Effector memory CD4-positive, alpha-beta T cell (primary cell): ENCODE results near the gene GSTCD.
"Not testable (repeated sequence)": the region's sequence is repeated elsewhere in the genome, so short reads cannot be mapped to it uniquely, and the experiment has no call there.

Experiments
- DNase-seq, 3 donors: peaks; one replicate each; pipeline ENCODE4 v3.0.0-alpha.2; 2020
- H3K27ac ChIP-seq: 2 replicates; pipeline ENCODE4 v1.7.0; 2013; ENCODE audit warnings: mild to moderate bottlenecking, low read length, moderate library complexity; ENCODE audit not compliant: insufficient read depth, poor library complexity, severe bottlenecking
- H3K27me3 ChIP-seq: replicated peaks from 2 replicates; pipeline ENCODE4 v1.7.0; 2013; ENCODE audit warnings: mild to moderate bottlenecking, low read length; ENCODE audit not compliant: insufficient read depth, control insufficient read depth, poor library complexity, severe bottlenecking
- H3K36me3 ChIP-seq: 2 replicates; pipeline ENCODE4 v1.7.0; 2013; ENCODE audit warnings: mild to moderate bottlenecking, low read length, moderate library complexity; ENCODE audit not compliant: control insufficient read depth, insufficient read depth
- H3K4me1 ChIP-seq: 2 replicates; pipeline ENCODE4 v1.7.0; 2013; ENCODE audit warnings: low read length, mild to moderate bottlenecking; ENCODE audit not compliant: control insufficient read depth, insufficient read depth, poor library complexity, severe bottlenecking
- H3K4me3 ChIP-seq: 2 replicates; pipeline ENCODE4 v1.7.0; 2013; ENCODE audit warnings: low read length, low read depth, mild to moderate bottlenecking; ENCODE audit not compliant: insufficient read depth, poor library complexity, severe bottlenecking
- H3K9me3 ChIP-seq: 2 replicates; pipeline ENCODE4 v1.7.0; 2013; ENCODE audit warnings: mild to moderate bottlenecking, low read length, moderate library complexity; ENCODE audit not compliant: control insufficient read depth

GSTCD gene

DNA sequence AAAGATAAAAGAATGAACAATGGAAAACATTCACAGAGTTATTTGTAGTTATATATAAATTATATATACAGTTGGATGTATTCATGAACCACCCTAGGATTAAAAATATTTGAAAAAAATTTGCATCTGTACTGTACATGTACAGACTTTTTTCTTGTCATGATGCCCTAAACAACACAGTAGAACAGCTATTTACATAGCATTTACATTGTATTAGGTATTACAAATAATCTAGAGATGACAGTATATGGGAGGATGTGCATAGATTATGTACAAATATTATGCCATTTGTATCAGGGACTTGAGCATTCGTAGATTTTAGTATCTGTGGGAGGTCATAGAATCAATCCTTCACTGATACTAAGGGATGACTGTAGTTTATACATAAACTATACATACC, 44.8 kb downstream of the GSTCD start:
- H3K27me3 ChIP-seq = no peaks in the 10 kb centered on the region
- no peak for DNase-seq
- no peaks in the 10 kb centered on the region for H3K9me3 ChIP-seq
- no peaks in the 10 kb centered on the region for H3K36me3 ChIP-seq
- no peak overlapping the region for H3K27ac ChIP-seq
- no peaks in the 10 kb centered on the region for H3K4me1 ChIP-seq
- no peak overlapping the region for H3K4me3 ChIP-seq

DNA sequence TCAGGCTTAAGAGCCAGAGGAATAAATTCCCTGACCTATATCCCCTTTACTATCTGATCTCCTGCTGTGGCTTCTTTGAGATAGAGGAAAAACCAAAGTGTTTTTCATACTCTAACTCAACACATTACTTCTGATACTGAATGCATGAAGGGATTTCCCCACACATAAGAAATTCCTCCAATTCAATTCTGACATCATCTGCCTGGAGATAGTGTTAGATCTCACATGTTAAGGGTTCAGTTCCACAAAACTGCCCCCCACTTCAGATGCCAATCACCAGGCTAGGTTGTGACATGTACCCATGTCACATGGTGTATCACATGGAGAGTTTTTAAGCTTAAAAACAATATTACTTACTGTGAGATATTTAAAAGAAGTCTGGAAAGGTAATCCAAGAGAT, 46.8 kb downstream of the GSTCD start:
- H3K4me1 ChIP-seq = no peaks in the 10 kb centered on the region
- no peaks in the 10 kb centered on the region for H3K36me3 ChIP-seq
- no peak overlapping the region for H3K4me3 ChIP-seq
- H3K9me3 ChIP-seq = no peaks in the 10 kb centered on the region
- no peak for DNase-seq
- H3K27ac ChIP-seq = no peak overlapping the region
- no peaks in the 10 kb centered on the region for H3K27me3 ChIP-seq

DNA sequence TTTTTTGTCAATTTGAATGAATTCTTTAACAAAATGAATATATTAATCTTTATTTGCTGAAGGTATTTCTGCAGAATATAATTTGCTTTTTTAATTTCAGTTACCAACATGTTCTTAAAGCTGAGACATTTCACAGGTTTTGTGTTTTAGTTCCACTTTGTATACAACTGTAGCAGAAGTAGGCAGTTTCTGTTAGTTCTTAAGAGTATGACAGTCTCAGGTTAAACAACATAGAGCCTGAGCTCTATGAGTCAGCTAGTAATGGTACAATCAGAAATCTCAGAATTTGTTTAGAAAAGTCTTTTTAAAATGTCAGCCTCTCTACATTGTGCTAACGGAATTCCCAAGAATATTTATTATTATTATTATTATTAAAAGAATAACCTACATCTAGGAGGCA, 50.4 kb downstream of the GSTCD start:
- H3K4me3 ChIP-seq = no peak overlapping the region
- no peak overlapping the region for H3K27ac ChIP-seq
- no peaks in the 10 kb centered on the region for H3K36me3 ChIP-seq
- no peaks in the 10 kb centered on the region for H3K4me1 ChIP-seq
- H3K9me3 ChIP-seq = no peaks in the 10 kb centered on the region
- H3K27me3 ChIP-seq = no peaks in the 10 kb centered on the region
- DNase-seq = no peak

DNA sequence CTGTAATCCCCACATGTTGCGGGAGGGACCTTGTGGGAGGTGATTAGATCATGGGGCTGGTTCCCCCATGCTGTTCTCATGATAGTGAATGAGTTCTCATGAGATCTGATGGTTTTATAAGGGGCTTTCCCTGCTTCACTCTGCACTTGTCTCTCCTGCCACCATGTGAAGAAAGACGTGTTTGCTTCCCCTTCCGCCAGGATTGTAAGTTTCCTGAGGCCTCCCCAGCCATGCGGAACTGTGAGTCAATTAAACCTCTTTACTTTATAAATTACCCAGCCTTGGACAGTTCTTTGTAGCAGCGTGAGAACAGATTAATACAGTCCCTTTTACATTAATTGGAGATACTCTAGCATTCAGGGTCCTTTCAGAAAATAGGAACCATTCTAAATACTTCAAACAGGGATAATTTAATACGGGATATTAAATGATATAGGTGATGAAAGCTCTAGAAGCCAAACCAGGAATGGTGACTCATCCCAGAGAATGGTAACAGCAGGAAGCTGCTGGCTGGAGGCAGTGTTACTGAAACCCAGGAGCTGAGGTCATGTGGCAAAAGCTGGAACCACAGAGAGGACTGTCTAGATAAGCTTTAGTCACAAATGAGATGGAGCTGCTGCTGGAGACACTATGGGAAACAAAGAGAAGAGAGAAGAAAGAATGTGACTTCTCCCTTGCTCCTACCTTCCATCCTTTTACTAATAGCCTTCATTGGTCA, 57.3 kb downstream of the GSTCD start:
- Histone ChIP-seq H3K4me3 (no peak overlapping the region), H3K9me3 (no peaks in the 10 kb centered on the region), H3K36me3 (no peaks in the 10 kb centered on the region), H3K27me3 (no peaks in the 10 kb centered on the region), H3K27ac (no peak overlapping the region), H3K4me1 (no peaks in the 10 kb centered on the region)
- no peak for DNase-seq

DNA sequence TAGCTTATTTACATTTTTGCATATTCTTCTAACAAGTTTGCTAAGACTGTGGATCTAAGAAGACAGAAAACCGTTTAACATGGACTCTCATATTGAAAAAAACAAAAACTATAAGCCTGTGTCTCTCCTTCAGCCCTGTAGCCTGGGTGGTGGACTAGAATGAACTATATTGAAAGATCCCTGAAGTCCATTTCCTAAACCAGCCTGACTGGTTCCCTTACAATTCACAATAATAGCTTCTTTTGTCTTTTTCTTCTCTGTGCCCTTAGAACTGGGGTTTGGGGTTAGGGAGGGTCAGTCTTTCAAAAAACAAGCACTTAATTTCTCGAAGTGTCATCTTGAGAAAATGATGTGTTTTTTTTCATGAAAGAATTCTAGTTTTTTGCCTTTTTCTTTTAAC, 59.0 kb downstream of the GSTCD start:
- Histone ChIP-seq H3K4me1 (no peaks in the 10 kb centered on the region), H3K9me3 (no peaks in the 10 kb centered on the region), H3K36me3 (no peaks in the 10 kb centered on the region), H3K27ac (no peak overlapping the region), H3K27me3 (no peaks in the 10 kb centered on the region), H3K4me3 (no peak overlapping the region)
- DNase-seq = no peak

DNA sequence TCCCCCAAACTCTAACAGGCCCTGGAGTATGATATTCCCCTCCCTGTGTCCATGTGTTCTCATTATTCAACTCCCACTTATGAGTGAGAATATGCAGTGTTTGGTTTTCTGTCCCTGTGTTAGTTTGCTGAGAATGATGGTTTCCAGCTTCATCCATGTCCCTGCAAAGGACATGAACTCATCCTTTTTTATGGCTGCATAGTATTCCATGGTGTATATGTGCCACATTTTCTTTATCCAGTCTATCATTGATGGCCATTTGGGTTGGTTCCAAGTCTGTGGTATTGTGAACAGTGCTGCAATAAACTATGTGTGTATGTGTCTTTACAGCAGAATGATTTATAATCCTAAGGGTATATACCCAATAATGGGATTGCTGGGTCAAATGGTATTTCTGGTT, 61.9 kb downstream of the GSTCD start:
- not testable (repeated sequence) for H3K27me3 ChIP-seq, H3K4me1 ChIP-seq, DNase-seq, H3K36me3 ChIP-seq, H3K9me3 ChIP-seq, H3K4me3 ChIP-seq, H3K27ac ChIP-seq

DNA sequence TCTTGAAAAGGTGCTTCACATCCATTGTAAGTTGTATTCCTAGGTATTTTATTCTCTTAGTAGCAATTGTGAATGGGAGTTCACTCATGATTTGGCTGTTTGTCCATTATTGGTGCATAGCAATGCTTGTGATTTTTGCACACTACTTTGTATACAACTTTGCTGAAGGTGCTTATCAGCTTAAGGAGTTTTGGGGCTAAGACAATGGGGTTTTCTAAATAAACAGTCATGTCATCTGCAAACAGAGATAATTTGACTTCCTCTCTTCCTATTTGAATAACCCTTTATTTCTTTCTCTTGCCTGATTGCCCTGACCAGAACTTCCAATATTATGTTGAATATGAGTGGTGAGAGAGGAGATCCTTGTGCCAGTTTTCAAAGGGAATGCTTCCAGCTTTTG, 63.5 kb downstream of the GSTCD start:
- H3K9me3 ChIP-seq, H3K4me1 ChIP-seq, H3K36me3 ChIP-seq, H3K27me3 ChIP-seq, H3K27ac ChIP-seq, DNase-seq, H3K4me3 ChIP-seq: not testable (repeated sequence)

DNA sequence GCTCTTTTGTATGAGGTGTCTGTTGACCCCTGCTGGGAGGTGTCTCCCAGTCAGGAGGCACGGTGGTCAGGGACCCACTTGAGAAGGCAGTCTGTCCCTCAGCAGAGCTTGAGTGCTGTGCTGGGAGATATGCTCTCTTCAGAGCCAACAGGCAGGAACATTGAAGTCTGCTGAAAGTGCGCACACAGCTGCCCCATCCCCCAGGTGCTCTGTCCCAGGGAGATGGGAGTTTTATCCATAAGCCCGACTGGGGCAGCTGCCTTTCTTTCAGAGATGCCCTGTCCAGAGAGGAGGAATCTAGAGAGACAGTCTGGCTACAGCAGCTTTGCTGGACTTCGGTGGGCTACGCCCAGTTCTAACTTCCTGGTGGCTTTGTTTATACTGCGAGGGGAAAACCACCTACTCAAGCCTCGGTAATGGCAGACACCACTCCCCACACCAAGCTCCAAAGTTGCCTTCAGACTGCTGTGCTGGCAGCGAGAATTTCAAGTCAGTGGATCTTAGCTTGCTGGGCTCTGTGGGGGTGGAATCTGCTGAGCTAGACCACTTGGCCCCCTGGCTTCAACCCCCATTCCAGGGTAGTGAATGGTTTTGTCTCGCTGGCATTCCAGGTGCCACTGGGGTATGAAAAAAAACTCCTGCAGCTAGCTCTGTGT, 67.3 kb downstream of the GSTCD start:
- H3K27me3 ChIP-seq, H3K4me3 ChIP-seq, H3K36me3 ChIP-seq, H3K27ac ChIP-seq, DNase-seq, H3K4me1 ChIP-seq, H3K9me3 ChIP-seq: not testable (repeated sequence)

DNA sequence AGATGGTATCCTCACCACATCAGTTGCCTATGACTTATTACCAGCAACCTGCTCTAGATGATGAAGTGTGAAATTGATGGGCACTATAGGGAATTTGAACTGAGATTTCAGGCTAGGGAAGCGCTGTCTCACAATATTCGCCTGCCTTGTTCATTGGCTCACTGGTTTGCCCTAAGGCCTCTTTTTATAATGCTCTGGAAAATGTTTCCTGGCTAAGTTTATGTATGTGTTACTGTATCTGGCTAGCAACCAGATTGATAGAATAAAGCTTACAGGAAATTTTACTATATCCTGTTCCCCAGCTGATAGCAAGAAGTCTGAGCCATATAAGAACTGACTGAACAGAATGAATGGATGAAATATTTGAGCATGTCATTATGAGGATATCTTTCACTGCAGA, 71.6 kb downstream of the GSTCD start:
- Histone ChIP-seq H3K27ac (no peak overlapping the region), H3K9me3 (no peaks in the 10 kb centered on the region), H3K27me3 (no peaks in the 10 kb centered on the region), H3K4me3 (no peak overlapping the region), H3K4me1 (no peaks in the 10 kb centered on the region), H3K36me3 (peaks cover 3% of the 10 kb centered on the region)
- no peak for DNase-seq

DNA sequence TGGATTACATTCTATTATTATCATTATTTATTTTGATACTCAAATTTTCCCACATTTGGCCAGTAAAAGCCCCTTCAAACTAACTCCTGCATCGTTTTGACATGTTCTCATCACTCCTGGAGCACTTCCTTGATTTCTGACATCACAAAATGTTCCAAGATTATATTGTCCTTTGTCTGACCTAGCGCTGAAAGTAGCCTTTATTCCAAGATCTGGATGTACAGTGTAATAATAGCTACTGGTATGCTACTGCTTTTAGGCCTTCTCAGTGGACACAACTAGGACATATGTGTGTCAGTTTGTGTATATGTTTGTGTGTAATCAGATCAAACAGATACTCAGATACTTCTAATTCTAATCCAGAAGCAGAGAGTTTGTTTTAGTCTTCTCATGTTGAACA, 76.2 kb downstream of the GSTCD start:
- H3K4me3 ChIP-seq = no peak overlapping the region
- H3K9me3 ChIP-seq = no peaks in the 10 kb centered on the region
- H3K27me3 ChIP-seq = no peaks in the 10 kb centered on the region
- no peak overlapping the region for H3K27ac ChIP-seq
- DNase-seq = no peak
- H3K36me3 ChIP-seq = peaks cover 3% of the 10 kb centered on the region
- H3K4me1 ChIP-seq = no peaks in the 10 kb centered on the region
